IPS-NIHi7 (cell line): ENCODE results near the gene EDC4.

ENCODE experiments used
- DNase-seq: peaks from one replicate; pipeline ENCODE4 v3.0.0; 2012; ENCODE audit warnings: mixed read lengths; ENCODE audit errors: extremely low spot score

Gene EDC4

GRCh38 chr16:67879462-67879861 lies 6.6 kb downstream of the EDC4 start:
- DNase-seq = no peak

GRCh38 chr16:67879936-67880335 lies 7.1 kb downstream of the EDC4 start:
- no peak for DNase-seq

GRCh38 chr16:67880584-67880983 lies 7.7 kb downstream of the EDC4 start:
- no peak for DNase-seq

GRCh38 chr16:67881621-67882161 lies 8.8 kb downstream of the EDC4 start:
- no peak for DNase-seq

GRCh38 chr16:67882374-67883145 lies 9.7 kb downstream of the EDC4 start:
- DNase-seq = no peak

GRCh38 chr16:67883146-67883871 lies 10.5 kb downstream of the EDC4 start:
- DNase-seq = no peak

GRCh38 chr16:67883872-67884261 lies 11.0 kb downstream of the EDC4 start:
- DNase-seq = peak; percentile 86

GRCh38 chr16:67884684-67885083 lies 11.8 kb downstream of the EDC4 start, which contains the start of gene NRN1L:
TSS of gene NRN1L (plus strand) at chr16:67884885. CDS start at chr16:67884904, 19 bp downstream.
- peak; percentile 97 for DNase-seq

GRCh38 chr16:67885545-67885944 lies 12.7 kb downstream of the EDC4 start:
- no peak for DNase-seq

- DNase-seq = no peak
Measured at GRCh38 chr16:67885976-67886375, 13.1 kb downstream of the EDC4 start.

- DNase-seq = no peak
Measured at GRCh38 chr16:67886387-67886786, 13.5 kb downstream of the EDC4 start.

GRCh38 chr16:67888331-67888730 lies 15.5 kb downstream of the EDC4 start:
- DNase-seq = no peak

- no peak for DNase-seq
Measured at GRCh38 chr16:67892375-67892774, 19.5 kb downstream of the EDC4 start.

GRCh38 chr16:67892899-67893742 lies 20.3 kb downstream of the EDC4 start, which contains the start of gene PSKH1:
TSS of gene PSKH1 (plus strand) at chr16:67893254. CDS start at chr16:67908750, 15,496 bp downstream.
- DNase-seq = peak; percentile 100

GRCh38 chr16:67893743-67894399 lies 21.0 kb downstream of the EDC4 start:
- DNase-seq = peak; percentile 51

- DNase-seq = no peak
Measured at GRCh38 chr16:67897231-67897630, 24.4 kb downstream of the EDC4 start.

GRCh38 chr16:67901734-67902133 lies 28.9 kb downstream of the EDC4 start:
- no peak for DNase-seq

GRCh38 chr16:67902831-67903230 lies 30.0 kb downstream of the EDC4 start:
- no peak for DNase-seq

GRCh38 chr16:67907397-67908180 lies 34.7 kb downstream of the EDC4 start:
- DNase-seq = no peak

GRCh38 chr16:67909056-67909742 lies 36.3 kb downstream of the EDC4 start:
- no peak for DNase-seq
